Measurements from ENCODE around the gene ZNF324. TPM values are rescaled to one million over a fixed set of nuclear protein-coding genes. Genes with fewer than 3 reads are reported as not detected.

Gene ZNF324
- total and polyA plus RNA-seq, 2 of the 8 experiments (the other 6 are each of a cell fraction or from before 2014, with no cell fraction given): 5.1 to 5.8 TPM

DNA sequence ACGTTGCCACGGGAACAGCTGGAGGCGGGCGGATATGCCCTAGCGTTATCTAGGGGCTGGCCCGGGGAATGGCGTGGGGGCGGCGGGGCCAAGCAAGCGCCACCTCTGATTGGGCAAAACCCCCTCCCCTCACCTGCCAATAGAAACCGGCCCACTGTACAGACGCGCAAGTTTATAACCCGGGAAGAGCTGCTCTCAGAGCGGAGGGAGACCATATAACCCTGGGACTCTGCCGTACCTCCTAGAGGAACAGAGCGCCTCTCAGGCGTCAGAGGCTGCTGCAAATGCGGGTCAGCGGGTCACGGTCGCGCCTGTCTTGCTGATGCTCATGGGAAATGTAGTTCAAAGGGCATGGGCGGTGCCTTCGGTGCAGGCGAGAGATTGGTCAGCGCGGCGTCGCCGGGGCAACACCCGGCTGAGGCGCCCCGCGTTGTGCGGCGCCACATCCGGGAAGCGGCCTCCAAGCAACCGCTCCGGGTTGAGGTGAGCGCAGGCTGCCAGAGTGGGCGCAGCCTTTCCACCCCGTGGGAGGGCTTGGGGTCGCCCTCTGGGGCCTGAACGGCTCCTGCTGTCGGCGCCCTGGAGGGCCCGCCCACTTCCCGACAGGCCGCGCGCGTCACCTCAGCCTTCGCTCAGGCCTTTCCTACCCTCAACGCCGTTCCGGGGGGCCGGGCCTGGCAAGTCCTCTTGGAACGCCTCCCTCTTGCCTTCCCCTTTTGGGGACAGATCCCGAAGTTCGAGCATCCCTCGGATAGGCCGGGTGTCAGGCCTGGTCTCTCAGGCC lies 9.0 kb downstream of the ZNF324 start, which contains the start of gene ZNF446 (continued):
- TF ChIP-seq, protein P1, sequence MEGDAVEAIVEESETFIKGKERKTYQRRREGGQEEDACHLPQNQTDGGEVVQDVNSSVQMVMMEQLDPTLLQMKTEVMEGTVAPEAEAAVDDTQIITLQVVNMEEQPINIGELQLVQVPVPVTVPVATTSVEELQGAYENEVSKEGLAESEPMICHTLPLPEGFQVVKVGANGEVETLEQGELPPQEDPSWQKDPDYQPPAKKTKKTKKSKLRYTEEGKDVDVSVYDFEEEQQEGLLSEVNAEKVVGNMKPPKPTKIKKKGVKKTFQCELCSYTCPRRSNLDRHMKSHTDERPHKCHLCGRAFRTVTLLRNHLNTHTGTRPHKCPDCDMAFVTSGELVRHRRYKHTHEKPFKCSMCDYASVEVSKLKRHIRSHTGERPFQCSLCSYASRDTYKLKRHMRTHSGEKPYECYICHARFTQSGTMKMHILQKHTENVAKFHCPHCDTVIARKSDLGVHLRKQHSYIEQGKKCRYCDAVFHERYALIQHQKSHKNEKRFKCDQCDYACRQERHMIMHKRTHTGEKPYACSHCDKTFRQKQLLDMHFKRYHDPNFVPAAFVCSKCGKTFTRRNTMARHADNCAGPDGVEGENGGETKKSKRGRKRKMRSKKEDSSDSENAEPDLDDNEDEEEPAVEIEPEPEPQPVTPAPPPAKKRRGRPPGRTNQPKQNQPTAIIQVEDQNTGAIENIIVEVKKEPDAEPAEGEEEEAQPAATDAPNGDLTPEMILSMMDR (IDR thresholded peaks at IDR 0.05; ENCODE audit: control extremely low read depth in 1 of 3, insufficient read depth in 1 of 3, low read depth in 1 of 3, low read length in 3 of 3): no peak
- no peak for TF ChIP-seq ASH2L (IDR thresholded peaks at IDR 0.05; ENCODE audit: low read length)
- peak; percentile 28; the same call in 1 of the 2 replicates for TF ChIP-seq BACH1 (IDR thresholded peaks at IDR 0.05; ENCODE audit: low read length)
- TF ChIP-seq, protein P2, sequence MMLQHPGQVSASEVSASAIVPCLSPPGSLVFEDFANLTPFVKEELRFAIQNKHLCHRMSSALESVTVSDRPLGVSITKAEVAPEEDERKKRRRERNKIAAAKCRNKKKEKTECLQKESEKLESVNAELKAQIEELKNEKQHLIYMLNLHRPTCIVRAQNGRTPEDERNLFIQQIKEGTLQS (IDR thresholded peaks at IDR 0.05; ENCODE audit: insufficient read depth, low read depth, low read length): no peak
- peak in 1 of 2 experiments; percentile 73; a peak in 2 of 3 replicates for TF ChIP-seq POLR2A (IDR thresholded peaks at IDR 0.05; ENCODE audit: control extremely low read depth in 1 of 2, low read depth in 2 of 2, low read length in 2 of 2)
- TF ChIP-seq HDAC2 (IDR thresholded peaks at IDR 0.05; ENCODE audit: borderline replicate concordance in 1 of 2, low read depth in 2 of 2, low read length in 2 of 2): no peak; a peak in 1 of 4 replicates
- TF ChIP-seq, protein P3, sequence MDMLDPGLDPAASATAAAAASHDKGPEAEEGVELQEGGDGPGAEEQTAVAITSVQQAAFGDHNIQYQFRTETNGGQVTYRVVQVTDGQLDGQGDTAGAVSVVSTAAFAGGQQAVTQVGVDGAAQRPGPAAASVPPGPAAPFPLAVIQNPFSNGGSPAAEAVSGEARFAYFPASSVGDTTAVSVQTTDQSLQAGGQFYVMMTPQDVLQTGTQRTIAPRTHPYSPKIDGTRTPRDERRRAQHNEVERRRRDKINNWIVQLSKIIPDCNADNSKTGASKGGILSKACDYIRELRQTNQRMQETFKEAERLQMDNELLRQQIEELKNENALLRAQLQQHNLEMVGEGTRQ (IDR thresholded peaks at IDR 0.05; ENCODE audit: low read length): peak; percentile 7; the same call in 1 of the 2 replicates
- peak; percentile 71 to 83; a peak in 2 of 4 replicates for TF ChIP-seq SIN3A (conservative IDR thresholded peaks at IDR 0.05 in 1 of 2, IDR thresholded peaks at IDR 0.05 in 1 of 2; ENCODE audit: low read depth in 1 of 2, low read length in 2 of 2)
- no peak for TF ChIP-seq ZNF274 (IDR thresholded peaks at IDR 0.05; ENCODE audit: borderline replicate concordance, extremely low read depth, low read length)
- TF ChIP-seq CREB1 (IDR thresholded peaks at IDR 0.05): peak; percentile 78
- TF ChIP-seq KDM4A (IDR thresholded peaks at IDR 0.05; ENCODE audit: low read depth, low read length, severe bottlenecking): peak; percentile 69
- TF ChIP-seq TBP (IDR thresholded peaks at IDR 0.05; ENCODE audit: low read depth, low read length): no peak; the same call in 1 of the 2 replicates
- no peak for TF ChIP-seq YY1 (IDR thresholded peaks at IDR 0.05; ENCODE audit: low read depth, low read length)
- no peak for TF ChIP-seq RNF2 (IDR thresholded peaks at IDR 0.05; ENCODE audit: borderline replicate concordance, low read depth, low read length, missing control alignments, poor library complexity, severe bottlenecking)
- no peak for TF ChIP-seq RBBP5 (IDR thresholded peaks at IDR 0.05; ENCODE audit: borderline replicate concordance, low read depth, low read length)
- TF ChIP-seq SP1 (IDR thresholded peaks at IDR 0.05; ENCODE audit: low read depth, low read length): peak; percentile 22; the same call in 1 of the 2 replicates
- no peak for TF ChIP-seq BRCA1 (IDR thresholded peaks at IDR 0.05; ENCODE audit: low read depth, low read length)
